Kidney (tissue), 14 donors: ENCODE results near the gene IFFO2. TPM values are rescaled to one million over a fixed set of nuclear protein-coding genes. Genes with fewer than 3 reads are reported as not detected.

Source experiments
- DNase-seq, 5 donors: peaks; one replicate each; pipeline ENCODE4 v3.0.0-alpha.2; 2013 to 2020
- FAIRE-seq: peaks from 2 replicates; lab custom pipeline; 2012; peaks lifted over from hg19 to GRCh38; lab: Jason Lieb, UNC
- H3K27ac ChIP-seq, 2 donors: one replicate each; pipeline ENCODE4 v1.7.0; 2013; ENCODE audit warnings: low read depth in 2 of 2, low read length in 2 of 2, inconsistent platforms in 1 of 2
- H3K27me3 ChIP-seq: one replicate; pipeline ENCODE4 v1.7.1; 2013; ENCODE audit warnings: low read length, inconsistent platforms; ENCODE audit not compliant: control insufficient read depth, insufficient read depth
- H3K36me3 ChIP-seq, 3 donors: one replicate each; pipeline versions ENCODE4 v1.7.0 to v1.7.1; 2013; ENCODE audit warnings: low read length in 3 of 3, control low read depth in 1 of 3, inconsistent platforms in 1 of 3; ENCODE audit not compliant: insufficient read depth in 3 of 3, control insufficient read depth in 2 of 3
- H3K4me1 ChIP-seq, 3 donors: one replicate each; pipeline versions ENCODE4 v1.7.0 to v1.7.1; 2013; ENCODE audit warnings: low read length in 3 of 3, inconsistent platforms in 1 of 3, low read depth in 1 of 3; ENCODE audit not compliant: control insufficient read depth in 2 of 3, insufficient read depth in 2 of 3
- H3K4me3 ChIP-seq, 3 donors: one replicate each; pipeline versions ENCODE4 v1.7.0 to v1.8.1; 2013; ENCODE audit warnings: low read length in 3 of 3, control low read depth in 1 of 3, inconsistent platforms in 1 of 3
- H3K9ac ChIP-seq, 3 donors: one replicate each; pipeline versions ENCODE4 v1.7.0 to v1.7.1; 2013; ENCODE audit warnings: low read length in 3 of 3, control low read depth in 1 of 3, inconsistent platforms in 1 of 3
- H3K9me3 ChIP-seq, 3 donors: one replicate each; pipeline versions ENCODE4 v1.7.0 to v1.7.1; 2013; ENCODE audit warnings: low read length in 3 of 3, control low read depth in 1 of 3, inconsistent platforms in 1 of 3; ENCODE audit not compliant: control insufficient read depth in 2 of 3, insufficient read depth in 1 of 3
- intact Hi-C: fragments of 100-400 bp; cut with DNase I; formaldehyde crosslinking; loops from one replicate; pipeline ENCODE4 v1.11.1; 2022
- polyA plus RNA-seq: library from polyadenylated mRNA; stranded (reverse); fragments of 350-450 nt; fragmentation: Illumina TruSeq; extraction: RNeasy Lipid Tissue Mini Kit (QIAGEN cat#74804); gene quantifications from one replicate; pipeline ENCODE4 v1.2.3, GENCODE V29; 2014; ENCODE audit warnings: low read depth, low replicate concordance; ENCODE audit not compliant: insufficient read depth
- total RNA-seq: library from RNA; stranded (reverse); fragmentation: NEBNext Ultra II Directional; extraction: Animal tissue kit (Norgen Biotek cat#: 25700); gene quantifications from one replicate; pipeline ENCODE4 v1.2.1, GENCODE V29; 2021
- TF ChIP-seq, protein P1 (sequence below): IDR thresholded peaks from 3 replicates; pipeline ENCODE4 v1.5.1; 2012; ENCODE audit warnings: mild to moderate bottlenecking, moderate library complexity, borderline replicate concordance; ENCODE audit not compliant: insufficient read depth; ENCODE audit errors: extremely low read depth
- donor health status: control.
- donor health status: control.
- donor health status: control.
- donor health status: control.
- donor health status: control.
- donor health status: DM: yes; HTN: yes; CAD: no.
- donor health status: Normal renal cell carcinoma (clear cell type).

IFFO2 gene
- total and polyA plus RNA-seq, 2 donors from 2014 or later: 7.5 to 23.1 TPM

- Histone ChIP-seq H3K9me3 (no peaks in the 10 kb centered on the region), H3K36me3 (no peaks in the 10 kb centered on the region), H3K27me3 (no peaks in the 10 kb centered on the region), H3K9ac (no peak overlapping the region), H3K4me3 (no peak overlapping the region), H3K4me1 (peaks cover 0 to 36% (median 28%) of the 10 kb centered on the region in 3 donors), H3K27ac (no peak overlapping the region)
- DNase-seq: peak in 1 of 5 donors; percentile 64
- intact Hi-C loops: no loop called here
- FAIRE-seq: no peak
- TF ChIP-seq, protein P1, sequence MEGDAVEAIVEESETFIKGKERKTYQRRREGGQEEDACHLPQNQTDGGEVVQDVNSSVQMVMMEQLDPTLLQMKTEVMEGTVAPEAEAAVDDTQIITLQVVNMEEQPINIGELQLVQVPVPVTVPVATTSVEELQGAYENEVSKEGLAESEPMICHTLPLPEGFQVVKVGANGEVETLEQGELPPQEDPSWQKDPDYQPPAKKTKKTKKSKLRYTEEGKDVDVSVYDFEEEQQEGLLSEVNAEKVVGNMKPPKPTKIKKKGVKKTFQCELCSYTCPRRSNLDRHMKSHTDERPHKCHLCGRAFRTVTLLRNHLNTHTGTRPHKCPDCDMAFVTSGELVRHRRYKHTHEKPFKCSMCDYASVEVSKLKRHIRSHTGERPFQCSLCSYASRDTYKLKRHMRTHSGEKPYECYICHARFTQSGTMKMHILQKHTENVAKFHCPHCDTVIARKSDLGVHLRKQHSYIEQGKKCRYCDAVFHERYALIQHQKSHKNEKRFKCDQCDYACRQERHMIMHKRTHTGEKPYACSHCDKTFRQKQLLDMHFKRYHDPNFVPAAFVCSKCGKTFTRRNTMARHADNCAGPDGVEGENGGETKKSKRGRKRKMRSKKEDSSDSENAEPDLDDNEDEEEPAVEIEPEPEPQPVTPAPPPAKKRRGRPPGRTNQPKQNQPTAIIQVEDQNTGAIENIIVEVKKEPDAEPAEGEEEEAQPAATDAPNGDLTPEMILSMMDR: no peak
Measured at GRCh38 chr1:18938707-18939070, 17.8 kb downstream of the IFFO2 start.

- TF ChIP-seq, protein P1: no peak
- peak in 3 of 5 donors; percentile 52 to 71 (median 61) for DNase-seq
- peak overlapping the region in 1 of 2 donors; percentile 2 for H3K27ac ChIP-seq
- H3K9ac ChIP-seq: no peak overlapping the region
- intact Hi-C loops: no loop called here
- no peak for FAIRE-seq
- H3K36me3 ChIP-seq: no peaks in the 10 kb centered on the region
- no peaks in the 10 kb centered on the region for H3K9me3 ChIP-seq
- no peaks in the 10 kb centered on the region for H3K27me3 ChIP-seq
- H3K4me3 ChIP-seq: no peak overlapping the region
- H3K4me1 ChIP-seq: peaks cover 0 to 36% (median 29%) of the 10 kb centered on the region in 3 donors
Measured at GRCh38 chr1:18938008-18938706, 18.3 kb downstream of the IFFO2 start.

GRCh38 chr1:18937539-18937938 lies 18.9 kb downstream of the IFFO2 start:
- no peaks in the 10 kb centered on the region for H3K27me3 ChIP-seq
- no peak overlapping the region for H3K4me3 ChIP-seq
- no peak overlapping the region for H3K9ac ChIP-seq
- H3K9me3 ChIP-seq: no peaks in the 10 kb centered on the region
- FAIRE-seq (no peak), DNase-seq (no peak)
- H3K4me1 ChIP-seq: peaks cover 0 to 38% (median 35%) of the 10 kb centered on the region in 3 donors
- peak overlapping the region; percentile 51 to 55 for H3K27ac ChIP-seq
- no peaks in the 10 kb centered on the region for H3K36me3 ChIP-seq
- TF ChIP-seq, protein P1: no peak
- intact Hi-C loops: no loop called here
